HepG2 (cell line): ENCODE measurements around the gene CCDC59. TPM values are rescaled to one million over a fixed set of nuclear protein-coding genes. Genes with fewer than 3 reads are reported as not detected.

Source experiments
- ELF1 ChIP-seq: sonication (generic); formaldehyde crosslinking; IDR thresholded peaks from 2 replicates; pipeline ENCODE4 v1.4.0; 2020; ENCODE audit warnings: missing genetic modification reagents
- HES4 ChIP-seq: sonication (generic); formaldehyde crosslinking; IDR thresholded peaks from 2 replicates; pipeline ENCODE4 v1.9.0; 2021; ENCODE audit warnings: mild to moderate bottlenecking, missing genetic modification reagents, borderline replicate concordance
- IKZF1 ChIP-seq: fragments of 450-650 bp; IDR thresholded peaks from 2 replicates; pipeline ENCODE4 v1.7.1; 2016
- JARID2 ChIP-seq: sonication (generic); formaldehyde crosslinking; IDR thresholded peaks from 2 replicates; pipeline ENCODE4 v1.8.1; 2023; ENCODE audit warnings: missing genetic modification reagents, inconsistent platforms; ENCODE audit not compliant: insufficient replicate concordance
- NAIF1 ChIP-seq: sonication (generic); formaldehyde crosslinking; IDR thresholded peaks from 2 replicates; pipeline ENCODE4 v1.5.0; 2020; ENCODE audit warnings: mild to moderate bottlenecking, missing genetic modification reagents, borderline replicate concordance
- NCOA1 ChIP-seq: sonication (generic); formaldehyde crosslinking; IDR thresholded peaks from 2 replicates; pipeline ENCODE4 v1.9.0; 2021; ENCODE audit warnings: missing genetic modification reagents
- NFIB ChIP-seq: sonication (generic); formaldehyde crosslinking; IDR thresholded peaks from 2 replicates; pipeline ENCODE4 v1.9.0; 2021; ENCODE audit warnings: missing genetic modification reagents, mild to moderate bottlenecking, borderline replicate concordance
- NFRKB ChIP-seq: fragments of 450-650 bp; IDR thresholded peaks from 2 replicates; pipeline ENCODE4 v1.6.1; 2017
- NKX3-1 ChIP-seq: sonication (generic); formaldehyde crosslinking; IDR thresholded peaks from 2 replicates; pipeline ENCODE4 v1.5.0; 2020; ENCODE audit warnings: missing genetic modification reagents
- TFAP4 ChIP-seq: sonication (generic); IDR thresholded peaks from 2 replicates; pipeline ENCODE4 v1.6.1; 2016; ENCODE audit warnings: low read depth, borderline replicate concordance
- ZFP41 ChIP-seq: sonication (generic); formaldehyde crosslinking; IDR thresholded peaks from 2 replicates; pipeline ENCODE4 v1.4.0; 2020; ENCODE audit warnings: mild to moderate bottlenecking, missing genetic modification reagents, borderline replicate concordance
- ZMAT3 ChIP-seq: sonication (generic); formaldehyde crosslinking; conservative IDR thresholded peaks from 2 replicates; pipeline ENCODE4 v1.7.0; 2021; ENCODE audit warnings: missing genetic modification reagents
- ZNF407 ChIP-seq: sonication (generic); formaldehyde crosslinking; IDR thresholded peaks from one replicate; pipeline ENCODE4 v1.5.1; 2020; ENCODE audit warnings: mild to moderate bottlenecking, missing genetic modification reagents; ENCODE audit errors: not compliant biosample characterization
- ZNF441 ChIP-seq: sonication (generic); formaldehyde crosslinking; IDR thresholded peaks from 2 replicates; pipeline ENCODE4 v1.7.0; 2021; ENCODE audit warnings: missing genetic modification reagents, borderline replicate concordance
- ZNF446 ChIP-seq: sonication (generic); formaldehyde crosslinking; IDR thresholded peaks from 2 replicates; pipeline ENCODE4 v1.5.0; 2020; ENCODE audit warnings: mild to moderate bottlenecking, missing genetic modification reagents
- ZNF691 ChIP-seq: sonication (generic); formaldehyde crosslinking; IDR thresholded peaks from 2 replicates; pipeline ENCODE4 v1.4.0; 2020; ENCODE audit warnings: missing genetic modification reagents, low read depth, mild to moderate bottlenecking, borderline replicate concordance
- ZNF720 ChIP-seq: sonication (generic); formaldehyde crosslinking; IDR thresholded peaks from 2 replicates; pipeline ENCODE4 v1.4.0; 2020; ENCODE audit warnings: missing genetic modification reagents
- ZNF773 ChIP-seq: sonication (generic); formaldehyde crosslinking; IDR thresholded peaks from 2 replicates; pipeline ENCODE4 v1.4.0; 2020; ENCODE audit warnings: missing genetic modification reagents, borderline replicate concordance
- polyA plus RNA-seq, 8 experiments: library from polyadenylated mRNA; depleted of rRNA in 3 of 8; stranded (reverse) in 7 of 8; unstranded in 1 of 8; fragments of >200 nt; fragmentation: Illumina TruSeq in 4 of 8; extraction: Trizol in 4 of 8; gene quantifications; 2 replicates each; pipeline versions ENCODE4 v1.2.1 to v1.2.3, GENCODE V29; 2011 to 2016; ENCODE audit warnings: low read depth in 4 of 8, missing spikeins in 1 of 8, mixed read lengths in 1 of 8; ENCODE audit not compliant: insufficient read depth in 1 of 8
- total RNA-seq, 5 experiments: library from RNA; depleted of rRNA; stranded (reverse); fragments of >200 nt; fragmentation: Illumina TruSeq; extraction: Trizol; gene quantifications; 2 replicates each; pipeline ENCODE4 v1.2.3, GENCODE V29; 2016; ENCODE audit warnings: low read depth in 1 of 5

CCDC59 gene
- total and polyA plus RNA-seq, 2 of the 13 experiments (the other 11 are each of a cell fraction or from before 2014, with no cell fraction given), result 16.1 to 81.3 TPM

- peak; percentile 80 for TF ChIP-seq JARID2 (CRISPR knock-in tag)
- TF ChIP-seq ZNF446, result no peak
- TF ChIP-seq NFIB, result no peak
- TF ChIP-seq TFAP4, result no peak; the same call in 1 of the 2 replicates
- peak; percentile 87; the same call in 1 of the 2 replicates for TF ChIP-seq ZNF773 (CRISPR knock-in tag)
- TF ChIP-seq IKZF1, result no peak
- TF ChIP-seq ZFP41 (CRISPR knock-in tag), result 0 out of 2 replicates have a peak, but pooled peaks have one; percentile 82
- TF ChIP-seq HES4 (CRISPR knock-in tag), result no peak
- TF ChIP-seq ZNF720, result no peak
- TF ChIP-seq ZNF407 (CRISPR knock-in tag), result no peak
- TF ChIP-seq ZMAT3 (CRISPR knock-in tag), result peak; percentile 90
- 0 out of 2 replicates have a peak, but pooled peaks have one; percentile 42 for TF ChIP-seq NCOA1 (CRISPR knock-in tag)
- TF ChIP-seq NFRKB, result peak; percentile 91; the same call in 1 of the 2 replicates
- TF ChIP-seq ZNF441 (CRISPR knock-in tag), result peak; percentile 72
- TF ChIP-seq ELF1 (CRISPR knock-in tag), result peak; percentile 81
- peak; percentile 89 for TF ChIP-seq NKX3-1 (CRISPR knock-in tag)
- TF ChIP-seq NAIF1 (CRISPR knock-in tag), result 0 out of 2 replicates have a peak, but pooled peaks have one; percentile 20
- TF ChIP-seq ZNF691, result no peak; the same call in 1 of the 2 replicates
These were observed at the start of gene CCDC59, which contains the start of gene METTL25 (continued) for GRCh38 chr12:82358200-82359114.
